WTC11 (cell line): ENCODE results near the gene CELSR2. TPM values are rescaled to one million over a fixed set of nuclear protein-coding genes. Genes with fewer than 3 reads are reported as not detected.

Experiments
- ATAC-seq: fragments of 200-7000 bp; cut with Tn5 transposase; 2 replicates; pipeline ENCODE4 v1.10.0; 2021; ENCODE audit warnings: mild to moderate bottlenecking, moderate library complexity
- CTCF ChIA-PET: fragments of 300-600 bp; sonication (Branson Sonifier 250); formaldehyde crosslinking; loops from one replicate; lab custom pipeline; 2021; ENCODE audit warnings: antibody characterized with exemption; lab: Charles Lee
- POLR2A ChIA-PET: fragments of 350-600 bp; sonication (Branson Sonifier 250); formaldehyde crosslinking; loops from one replicate; lab custom pipeline; 2021; ENCODE audit warnings: antibody characterized with exemption; lab: Charles Lee
- DNase-seq: peaks from one replicate; pipeline ENCODE4 v3.0.0; 2021; ENCODE audit warnings: low spot score
- H3K27ac Mint-ChIP-seq: 2 replicates; pipeline ENCODE4 v1.8.0; 2021; ENCODE audit warnings: mixed read lengths
- H3K27me3 Mint-ChIP-seq: 2 replicates; pipeline ENCODE4 v1.8.0; 2021; ENCODE audit warnings: low read depth, mild to moderate bottlenecking, moderate library complexity, mixed read lengths
- H3K36me3 Mint-ChIP-seq: 2 replicates; pipeline ENCODE4 v1.8.0; 2021; ENCODE audit warnings: mixed read lengths
- H3K4me1 Mint-ChIP-seq: 2 replicates; pipeline ENCODE4 v1.8.0; 2022; ENCODE audit warnings: mixed read lengths
- H3K4me3 Mint-ChIP-seq: 2 replicates; pipeline ENCODE4 v1.8.0; 2021; ENCODE audit warnings: mild to moderate bottlenecking, moderate library complexity, mixed read lengths
- H3K9me3 Mint-ChIP-seq: 2 replicates; pipeline ENCODE4 v1.8.0; 2021; ENCODE audit warnings: mixed read lengths
- ATF1 ChIP-seq: sonication (generic); formaldehyde crosslinking; IDR thresholded peaks from 2 replicates; pipeline ENCODE4 v1.8.1; 2023; ENCODE audit warnings: mild to moderate bottlenecking, moderate library complexity, missing genetic modification reagents
- CREB1 ChIP-seq: sonication (generic); formaldehyde crosslinking; IDR thresholded peaks from 2 replicates; pipeline ENCODE4 v1.8.0; 2023; ENCODE audit warnings: mild to moderate bottlenecking, missing genetic modification reagents
- ELF4 ChIP-seq: sonication (generic); formaldehyde crosslinking; IDR thresholded peaks from 2 replicates; pipeline ENCODE4 v1.8.1; 2022; ENCODE audit warnings: low read depth, mild to moderate bottlenecking, moderate library complexity, missing genetic modification reagents
- ETV6 ChIP-seq: sonication (generic); formaldehyde crosslinking; IDR thresholded peaks from 2 replicates; pipeline ENCODE4 v1.8.1; 2022; ENCODE audit warnings: mild to moderate bottlenecking, missing genetic modification reagents
- FOXJ3 ChIP-seq: sonication (generic); formaldehyde crosslinking; IDR thresholded peaks from 2 replicates; pipeline ENCODE4 v1.9.0; 2021; ENCODE audit warnings: missing genetic modification reagents, mild to moderate bottlenecking, borderline replicate concordance
- FOXP1 ChIP-seq: sonication (generic); formaldehyde crosslinking; IDR thresholded peaks from 2 replicates; pipeline ENCODE4 v1.8.0; 2022; ENCODE audit warnings: missing genetic modification reagents, mild to moderate bottlenecking, moderate library complexity, borderline replicate concordance
- HMGA2 ChIP-seq: fragments of 250-450 bp; sonication (Bioruptor Pico); IDR thresholded peaks from 2 replicates; pipeline ENCODE4 v1.4.0; 2021; ENCODE audit warnings: mild to moderate bottlenecking, moderate library complexity
- KAT7 ChIP-seq: sonication (generic); formaldehyde crosslinking; IDR thresholded peaks from 2 replicates; pipeline ENCODE4 v1.8.1; 2023; ENCODE audit warnings: missing genetic modification reagents, mild to moderate bottlenecking, borderline replicate concordance
- NFYB ChIP-seq: sonication (generic); formaldehyde crosslinking; conservative IDR thresholded peaks from 2 replicates; pipeline ENCODE4 v1.8.0; 2022; ENCODE audit warnings: low read depth, missing genetic modification reagents
- NR2C2 ChIP-seq: sonication (generic); formaldehyde crosslinking; IDR thresholded peaks from 2 replicates; pipeline ENCODE4 v1.8.0; 2022; ENCODE audit warnings: mild to moderate bottlenecking, missing genetic modification reagents
- OVOL2 ChIP-seq: fragments of 250-450 bp; sonication (Bioruptor Pico); IDR thresholded peaks from 2 replicates; pipeline ENCODE4 v1.9.0; 2021; ENCODE audit warnings: mild to moderate bottlenecking, borderline replicate concordance
- SP1 ChIP-seq: sonication (generic); formaldehyde crosslinking; conservative IDR thresholded peaks from 2 replicates; pipeline ENCODE4 v1.8.1; 2022; ENCODE audit warnings: missing genetic modification reagents
- TP53 ChIP-seq: sonication (generic); formaldehyde crosslinking; IDR thresholded peaks from 2 replicates; pipeline ENCODE4 v1.8.1; 2023; ENCODE audit warnings: mild to moderate bottlenecking, missing genetic modification reagents
- ZNF138 ChIP-seq: sonication (generic); formaldehyde crosslinking; conservative IDR thresholded peaks from 2 replicates; pipeline ENCODE4 v1.8.1; 2022; ENCODE audit warnings: mild to moderate bottlenecking, moderate library complexity, missing genetic modification reagents
- ZNF263 ChIP-seq: sonication (generic); formaldehyde crosslinking; IDR thresholded peaks from 2 replicates; pipeline ENCODE4 v1.8.1; 2022; ENCODE audit warnings: low read depth, mild to moderate bottlenecking, moderate library complexity, missing genetic modification reagents
- total RNA-seq: library from RNA; stranded (reverse); gene quantifications from 3 replicates; pipeline ENCODE4 v1.2.3, GENCODE V29; 2021
- TF ChIP-seq, protein P1 (sequence below): sonication (generic); formaldehyde crosslinking; IDR thresholded peaks from 2 replicates; pipeline ENCODE4 v1.8.0; 2023; ENCODE audit warnings: mild to moderate bottlenecking, missing genetic modification reagents
- TF ChIP-seq, protein P2 (sequence below): sonication (generic); formaldehyde crosslinking; IDR thresholded peaks from 2 replicates; pipeline ENCODE4 v1.8.0; 2022; ENCODE audit warnings: mild to moderate bottlenecking, missing genetic modification reagents
- TF ChIP-seq, protein P3 (sequence below): sonication (generic); formaldehyde crosslinking; conservative IDR thresholded peaks from 2 replicates; pipeline ENCODE4 v1.8.1; 2023; ENCODE audit warnings: mild to moderate bottlenecking, low read depth, missing genetic modification reagents, moderate library complexity
- TF ChIP-seq, protein P4 (sequence below): fragments of 250-450 bp; sonication (Bioruptor Pico); IDR thresholded peaks from 2 replicates; pipeline ENCODE4 v1.9.0; 2021; ENCODE audit warnings: moderate library complexity, mild to moderate bottlenecking, inconsistent platforms, borderline replicate concordance
- TF ChIP-seq, protein P5 (sequence below): sonication (generic); formaldehyde crosslinking; IDR thresholded peaks from 2 replicates; pipeline ENCODE4 v1.8.1; 2022; ENCODE audit warnings: low read depth, missing genetic modification reagents, borderline replicate concordance
- TF ChIP-seq, protein P6 (sequence below): fragments of 200-600 bp; IDR thresholded peaks from 2 replicates; pipeline ENCODE4 v1.8.0; 2022; ENCODE audit warnings: antibody characterized with exemption

Gene CELSR2
- total RNA-seq, 1 experiment from 2014 or later, result 31.3 TPM

DNA sequence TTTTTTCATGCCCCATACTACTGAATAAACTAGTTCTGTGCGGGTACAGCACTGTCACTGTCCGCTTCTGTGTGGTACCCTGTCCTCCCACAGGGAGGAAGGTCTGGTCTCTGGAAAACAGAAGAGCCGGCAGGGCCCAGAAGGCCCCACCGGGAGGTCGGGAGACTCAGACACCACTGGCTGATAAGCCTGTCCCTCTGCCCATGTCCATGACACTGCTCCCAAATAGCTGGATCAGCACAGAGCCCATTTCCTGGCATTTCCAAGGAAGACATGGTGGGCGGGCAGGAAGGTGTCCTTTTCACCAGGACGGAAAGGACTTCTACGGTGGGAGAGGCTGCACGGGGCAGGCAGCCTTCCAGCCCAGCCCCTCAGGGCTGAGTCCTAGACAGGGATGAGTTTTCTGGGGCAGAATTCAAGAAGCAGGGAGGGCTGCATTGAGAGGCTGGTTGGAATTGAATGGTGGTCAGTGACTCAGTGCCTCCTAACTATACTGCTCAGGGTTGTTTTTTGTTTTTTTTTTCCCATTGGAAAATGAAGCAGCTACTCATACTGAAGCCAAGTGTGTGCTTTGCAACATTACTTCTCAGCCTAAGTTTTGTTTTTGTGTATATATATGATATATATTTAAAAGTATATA is 26.5 kb downstream of the CELSR2 start:
- peaks cover 22% of the 10 kb centered on the region for H3K36me3 Mint-ChIP-seq
- H3K27me3 Mint-ChIP-seq, result no peaks in the 10 kb centered on the region; the same call in 1 of the 2 replicates
- no peak for DNase-seq
- no peak for ATAC-seq
- no peak overlapping the region for H3K4me3 Mint-ChIP-seq
- ChIA-PET CTCF (interaction anchor here (0.6 to 4.0 kb wide), 6 partner anchors 12 to 257 kb away, joined by 3 to 68 read pairs (median 4); partner anchors contain the start of gene SORT1), POLR2A (interaction anchor here (0.8 kb wide), 1 partner anchor 122 kb away, joined by 4 read pairs; the partner anchor contains the start of gene SORT1)
- no peaks in the 10 kb centered on the region for H3K9me3 Mint-ChIP-seq
- peaks cover 26% of the 10 kb centered on the region for H3K4me1 Mint-ChIP-seq
- no peak for TF ChIP-seq ZNF263 (CRISPR knock-in tag)
- TF ChIP-seq, protein P1, sequence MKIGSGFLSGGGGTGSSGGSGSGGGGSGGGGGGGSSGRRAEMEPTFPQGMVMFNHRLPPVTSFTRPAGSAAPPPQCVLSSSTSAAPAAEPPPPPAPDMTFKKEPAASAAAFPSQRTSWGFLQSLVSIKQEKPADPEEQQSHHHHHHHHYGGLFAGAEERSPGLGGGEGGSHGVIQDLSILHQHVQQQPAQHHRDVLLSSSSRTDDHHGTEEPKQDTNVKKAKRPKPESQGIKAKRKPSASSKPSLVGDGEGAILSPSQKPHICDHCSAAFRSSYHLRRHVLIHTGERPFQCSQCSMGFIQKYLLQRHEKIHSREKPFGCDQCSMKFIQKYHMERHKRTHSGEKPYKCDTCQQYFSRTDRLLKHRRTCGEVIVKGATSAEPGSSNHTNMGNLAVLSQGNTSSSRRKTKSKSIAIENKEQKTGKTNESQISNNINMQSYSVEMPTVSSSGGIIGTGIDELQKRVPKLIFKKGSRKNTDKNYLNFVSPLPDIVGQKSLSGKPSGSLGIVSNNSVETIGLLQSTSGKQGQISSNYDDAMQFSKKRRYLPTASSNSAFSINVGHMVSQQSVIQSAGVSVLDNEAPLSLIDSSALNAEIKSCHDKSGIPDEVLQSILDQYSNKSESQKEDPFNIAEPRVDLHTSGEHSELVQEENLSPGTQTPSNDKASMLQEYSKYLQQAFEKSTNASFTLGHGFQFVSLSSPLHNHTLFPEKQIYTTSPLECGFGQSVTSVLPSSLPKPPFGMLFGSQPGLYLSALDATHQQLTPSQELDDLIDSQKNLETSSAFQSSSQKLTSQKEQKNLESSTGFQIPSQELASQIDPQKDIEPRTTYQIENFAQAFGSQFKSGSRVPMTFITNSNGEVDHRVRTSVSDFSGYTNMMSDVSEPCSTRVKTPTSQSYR, result no peak
- no peak for TF ChIP-seq SP1 (CRISPR knock-in tag)
- no peak for TF ChIP-seq ETV6 (CRISPR knock-in tag)
- no peak for TF ChIP-seq TP53
- TF ChIP-seq ATF1 (CRISPR knock-in tag), result no peak
- TF ChIP-seq, protein P2, sequence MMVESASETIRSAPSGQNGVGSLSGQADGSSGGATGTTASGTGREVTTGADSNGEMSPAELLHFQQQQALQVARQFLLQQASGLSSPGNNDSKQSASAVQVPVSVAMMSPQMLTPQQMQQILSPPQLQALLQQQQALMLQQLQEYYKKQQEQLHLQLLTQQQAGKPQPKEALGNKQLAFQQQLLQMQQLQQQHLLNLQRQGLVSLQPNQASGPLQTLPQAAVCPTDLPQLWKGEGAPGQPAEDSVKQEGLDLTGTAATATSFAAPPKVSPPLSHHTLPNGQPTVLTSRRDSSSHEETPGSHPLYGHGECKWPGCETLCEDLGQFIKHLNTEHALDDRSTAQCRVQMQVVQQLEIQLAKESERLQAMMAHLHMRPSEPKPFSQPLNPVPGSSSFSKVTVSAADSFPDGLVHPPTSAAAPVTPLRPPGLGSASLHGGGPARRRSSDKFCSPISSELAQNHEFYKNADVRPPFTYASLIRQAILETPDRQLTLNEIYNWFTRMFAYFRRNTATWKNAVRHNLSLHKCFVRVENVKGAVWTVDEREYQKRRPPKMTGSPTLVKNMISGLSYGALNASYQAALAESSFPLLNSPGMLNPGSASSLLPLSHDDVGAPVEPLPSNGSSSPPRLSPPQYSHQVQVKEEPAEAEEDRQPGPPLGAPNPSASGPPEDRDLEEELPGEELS, result no peak
- TF ChIP-seq HMGA2 (CRISPR knock-in tag), result no peak
- TF ChIP-seq ELF4 (CRISPR knock-in tag), result no peak
- H3K27ac Mint-ChIP-seq, result peak overlapping the region; percentile 74; the same call in 1 of the 2 replicates

DNA sequence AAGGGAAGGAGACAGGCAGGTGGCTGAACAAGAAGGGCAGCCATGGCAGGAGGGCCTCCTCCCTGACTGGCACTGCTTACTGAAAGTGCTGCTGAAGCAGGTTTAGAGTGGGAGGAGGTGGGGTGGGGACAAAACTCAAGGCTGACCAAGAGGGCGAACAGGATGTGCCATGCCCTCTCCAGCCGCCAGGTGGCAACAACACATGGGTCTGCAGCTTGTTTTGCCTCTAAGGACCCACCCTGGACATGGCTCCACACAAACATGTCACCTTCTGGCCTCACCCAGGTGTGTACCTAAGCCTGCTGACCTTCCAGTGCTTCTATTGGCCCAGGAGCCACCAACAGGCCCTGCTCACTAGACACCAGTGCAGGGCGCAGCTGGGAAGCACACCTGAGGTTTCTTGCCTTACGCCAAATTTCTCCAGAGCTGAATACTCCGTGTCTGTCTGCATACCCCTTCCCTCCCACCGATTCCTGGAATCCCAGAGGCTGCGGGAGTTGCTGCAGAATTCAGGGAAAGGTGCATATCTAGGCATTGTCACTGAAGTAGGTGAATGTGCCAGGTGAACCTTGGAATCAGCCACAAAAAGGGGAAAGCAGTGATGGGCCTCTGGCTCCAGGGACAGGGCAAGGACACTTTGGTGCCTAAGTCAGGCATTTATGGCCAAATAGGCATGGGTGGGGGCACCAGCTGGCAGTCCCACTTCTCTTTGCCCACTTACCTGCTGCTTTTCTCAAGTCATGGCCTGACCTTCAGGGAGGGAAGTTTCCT is 28.3 kb downstream of the CELSR2 start:
- H3K9me3 Mint-ChIP-seq, result no peaks in the 10 kb centered on the region
- H3K27ac Mint-ChIP-seq, result peak overlapping the region; percentile 85
- CTCF ChIA-PET, result interaction anchor here (0.6 to 4.0 kb wide), 25 partner anchors 9 to 255 kb away, joined by 3 to 68 read pairs (median 4); partner anchors contain the start of genes CYB561D1, MYBPHL and SORT1
- no peaks in the 10 kb centered on the region; the same call in 1 of the 2 replicates for H3K27me3 Mint-ChIP-seq
- POLR2A ChIA-PET, result interaction anchor here (0.8 kb wide), 1 partner anchor 24 kb away, joined by 3 read pairs; no protein-coding TSS in a partner anchor
- peaks cover 24% of the 10 kb centered on the region for H3K36me3 Mint-ChIP-seq
- H3K4me3 Mint-ChIP-seq, result no peak overlapping the region
- DNase-seq (peak; percentile 91), ATAC-seq (peak; percentile 86)
- peaks cover 37% of the 10 kb centered on the region for H3K4me1 Mint-ChIP-seq
- TF ChIP-seq, protein P3, sequence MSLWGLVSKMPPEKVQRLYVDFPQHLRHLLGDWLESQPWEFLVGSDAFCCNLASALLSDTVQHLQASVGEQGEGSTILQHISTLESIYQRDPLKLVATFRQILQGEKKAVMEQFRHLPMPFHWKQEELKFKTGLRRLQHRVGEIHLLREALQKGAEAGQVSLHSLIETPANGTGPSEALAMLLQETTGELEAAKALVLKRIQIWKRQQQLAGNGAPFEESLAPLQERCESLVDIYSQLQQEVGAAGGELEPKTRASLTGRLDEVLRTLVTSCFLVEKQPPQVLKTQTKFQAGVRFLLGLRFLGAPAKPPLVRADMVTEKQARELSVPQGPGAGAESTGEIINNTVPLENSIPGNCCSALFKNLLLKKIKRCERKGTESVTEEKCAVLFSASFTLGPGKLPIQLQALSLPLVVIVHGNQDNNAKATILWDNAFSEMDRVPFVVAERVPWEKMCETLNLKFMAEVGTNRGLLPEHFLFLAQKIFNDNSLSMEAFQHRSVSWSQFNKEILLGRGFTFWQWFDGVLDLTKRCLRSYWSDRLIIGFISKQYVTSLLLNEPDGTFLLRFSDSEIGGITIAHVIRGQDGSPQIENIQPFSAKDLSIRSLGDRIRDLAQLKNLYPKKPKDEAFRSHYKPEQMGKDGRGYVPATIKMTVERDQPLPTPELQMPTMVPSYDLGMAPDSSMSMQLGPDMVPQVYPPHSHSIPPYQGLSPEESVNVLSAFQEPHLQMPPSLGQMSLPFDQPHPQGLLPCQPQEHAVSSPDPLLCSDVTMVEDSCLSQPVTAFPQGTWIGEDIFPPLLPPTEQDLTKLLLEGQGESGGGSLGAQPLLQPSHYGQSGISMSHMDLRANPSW (CRISPR knock-in tag), result no peak
- TF ChIP-seq FOXJ3 (CRISPR knock-in tag) (no peak), CREB1 (CRISPR knock-in tag) (no peak), FOXP1 (CRISPR knock-in tag) (no peak; the same call in 1 of the 2 replicates), ETV6 (CRISPR knock-in tag) (no peak), ZNF138 (CRISPR knock-in tag) (no peak), KAT7 (CRISPR knock-in tag) (no peak), NR2C2 (CRISPR knock-in tag) (no peak), OVOL2 (CRISPR knock-in tag) (no peak), NFYB (no peak), TP53 (no peak)
- TF ChIP-seq, protein P4, sequence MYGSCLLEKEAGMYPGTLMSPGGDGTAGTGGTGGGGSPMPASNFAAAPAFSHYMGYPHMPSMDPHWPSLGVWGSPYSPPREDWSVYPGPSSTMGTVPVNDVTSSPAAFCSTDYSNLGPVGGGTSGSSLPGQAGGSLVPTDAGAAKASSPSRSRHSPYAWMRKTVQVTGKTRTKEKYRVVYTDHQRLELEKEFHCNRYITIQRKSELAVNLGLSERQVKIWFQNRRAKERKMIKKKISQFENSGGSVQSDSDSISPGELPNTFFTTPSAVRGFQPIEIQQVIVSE, result no peak
- TF ChIP-seq, protein P5, sequence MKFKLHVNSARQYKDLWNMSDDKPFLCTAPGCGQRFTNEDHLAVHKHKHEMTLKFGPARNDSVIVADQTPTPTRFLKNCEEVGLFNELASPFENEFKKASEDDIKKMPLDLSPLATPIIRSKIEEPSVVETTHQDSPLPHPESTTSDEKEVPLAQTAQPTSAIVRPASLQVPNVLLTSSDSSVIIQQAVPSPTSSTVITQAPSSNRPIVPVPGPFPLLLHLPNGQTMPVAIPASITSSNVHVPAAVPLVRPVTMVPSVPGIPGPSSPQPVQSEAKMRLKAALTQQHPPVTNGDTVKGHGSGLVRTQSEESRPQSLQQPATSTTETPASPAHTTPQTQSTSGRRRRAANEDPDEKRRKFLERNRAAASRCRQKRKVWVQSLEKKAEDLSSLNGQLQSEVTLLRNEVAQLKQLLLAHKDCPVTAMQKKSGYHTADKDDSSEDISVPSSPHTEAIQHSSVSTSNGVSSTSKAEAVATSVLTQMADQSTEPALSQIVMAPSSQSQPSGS (CRISPR knock-in tag), result no peak
- TF ChIP-seq, protein P6, sequence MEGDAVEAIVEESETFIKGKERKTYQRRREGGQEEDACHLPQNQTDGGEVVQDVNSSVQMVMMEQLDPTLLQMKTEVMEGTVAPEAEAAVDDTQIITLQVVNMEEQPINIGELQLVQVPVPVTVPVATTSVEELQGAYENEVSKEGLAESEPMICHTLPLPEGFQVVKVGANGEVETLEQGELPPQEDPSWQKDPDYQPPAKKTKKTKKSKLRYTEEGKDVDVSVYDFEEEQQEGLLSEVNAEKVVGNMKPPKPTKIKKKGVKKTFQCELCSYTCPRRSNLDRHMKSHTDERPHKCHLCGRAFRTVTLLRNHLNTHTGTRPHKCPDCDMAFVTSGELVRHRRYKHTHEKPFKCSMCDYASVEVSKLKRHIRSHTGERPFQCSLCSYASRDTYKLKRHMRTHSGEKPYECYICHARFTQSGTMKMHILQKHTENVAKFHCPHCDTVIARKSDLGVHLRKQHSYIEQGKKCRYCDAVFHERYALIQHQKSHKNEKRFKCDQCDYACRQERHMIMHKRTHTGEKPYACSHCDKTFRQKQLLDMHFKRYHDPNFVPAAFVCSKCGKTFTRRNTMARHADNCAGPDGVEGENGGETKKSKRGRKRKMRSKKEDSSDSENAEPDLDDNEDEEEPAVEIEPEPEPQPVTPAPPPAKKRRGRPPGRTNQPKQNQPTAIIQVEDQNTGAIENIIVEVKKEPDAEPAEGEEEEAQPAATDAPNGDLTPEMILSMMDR, result peak; percentile 95
